HUES64 (cell line): Measurements from ENCODE around the gene RHNO1.

Experiments
- H3K27ac ChIP-seq: 2 replicates; pipeline ENCODE4 v1.7.0; 2013; ENCODE audit warnings: low read depth, low read length, inconsistent platforms
- H3K27me3 ChIP-seq: 2 replicates; pipeline ENCODE4 v1.6.1; 2013; ENCODE audit warnings: mild to moderate bottlenecking, low read length; ENCODE audit not compliant: insufficient read depth
- H3K36me3 ChIP-seq: 2 replicates; pipeline ENCODE4 v1.6.1; 2013; ENCODE audit warnings: mild to moderate bottlenecking, low read length; ENCODE audit not compliant: insufficient read depth
- H3K4me1 ChIP-seq: 2 replicates; pipeline ENCODE4 v1.6.1; 2013; ENCODE audit warnings: mild to moderate bottlenecking, low read length, moderate library complexity; ENCODE audit not compliant: insufficient read depth
- H3K4me3 ChIP-seq: 2 replicates; pipeline ENCODE4 v1.5.1; 2013; ENCODE audit warnings: mild to moderate bottlenecking, low read length, moderate library complexity
- H3K9ac ChIP-seq: 2 replicates; pipeline ENCODE4 v1.6.1; 2013; ENCODE audit warnings: mild to moderate bottlenecking, low read depth, low read length
- H3K9me3 ChIP-seq: 2 replicates; pipeline ENCODE4 v1.6.1; 2013; ENCODE audit warnings: low read depth, low read length; ENCODE audit not compliant: insufficient read depth
- WGBS: fragments of 150-250, 120-280 bp; methylation state at CpG from one replicate; pipeline ENCODE4 v1.1.7; 2013; ENCODE audit warnings: missing lambda C conversion rate; 5-methylcytosine and 5-hydroxymethylcytosine counted together

The RHNO1 gene

DNA sequence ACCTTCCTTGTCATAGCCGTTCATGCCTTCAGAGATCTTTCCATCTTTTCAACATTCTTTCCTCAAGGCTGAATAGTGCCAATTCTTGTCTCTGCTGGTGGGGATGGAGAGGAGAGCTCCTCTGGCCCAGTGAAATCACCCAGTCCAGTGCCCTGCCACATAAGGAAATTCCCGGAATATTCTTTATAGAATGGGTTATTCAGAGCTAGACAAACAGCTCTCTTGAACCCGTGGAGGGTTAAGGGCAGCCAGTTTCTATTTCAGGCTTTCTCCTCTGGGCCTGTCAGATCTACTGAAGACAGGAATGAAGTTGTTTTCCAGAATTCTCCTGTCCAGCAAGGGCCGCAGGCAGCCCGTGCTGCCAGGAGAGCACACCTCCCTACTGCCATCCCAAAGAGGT, 34.1 kb upstream of the RHNO1 start:
- H3K36me3 ChIP-seq: no peaks in the 10 kb centered on the region
- H3K27me3 ChIP-seq: no peaks in the 10 kb centered on the region
- no peak overlapping the region for H3K9ac ChIP-seq
- peaks cover 10% of the 10 kb centered on the region; the same call in 1 of the 2 replicates for H3K4me1 ChIP-seq
- no peak overlapping the region for H3K4me3 ChIP-seq
- WGBS: 93% methylated on average over 5 of the region's 5 CpGs
- no peak overlapping the region for H3K27ac ChIP-seq
- no peaks in the 10 kb centered on the region for H3K9me3 ChIP-seq

- Histone ChIP-seq H3K4me1 (peaks cover 10% of the 10 kb centered on the region; the same call in 1 of the 2 replicates), H3K27ac (no peak overlapping the region), H3K9me3 (no peaks in the 10 kb centered on the region), H3K4me3 (no peak overlapping the region), H3K36me3 (no peaks in the 10 kb centered on the region), H3K27me3 (no peaks in the 10 kb centered on the region), H3K9ac (no peak overlapping the region)
- 91% methylated on average over 9 of the region's 9 CpGs for WGBS
Observed at GRCh38 chr12:2844786-2845185, 32.2 kb upstream of the RHNO1 start.

GRCh38 chr12:2845280-2845679, 31.7 kb upstream of the RHNO1 start:
- WGBS: 46% methylated on average over 6 of the region's 6 CpGs
- H3K9ac ChIP-seq: no peak overlapping the region
- H3K27me3 ChIP-seq: no peaks in the 10 kb centered on the region
- no peaks in the 10 kb centered on the region for H3K36me3 ChIP-seq
- no peak overlapping the region for H3K27ac ChIP-seq
- peaks cover 10% of the 10 kb centered on the region; the same call in 1 of the 2 replicates for H3K4me1 ChIP-seq
- H3K4me3 ChIP-seq: no peak overlapping the region
- no peaks in the 10 kb centered on the region for H3K9me3 ChIP-seq

DNA sequence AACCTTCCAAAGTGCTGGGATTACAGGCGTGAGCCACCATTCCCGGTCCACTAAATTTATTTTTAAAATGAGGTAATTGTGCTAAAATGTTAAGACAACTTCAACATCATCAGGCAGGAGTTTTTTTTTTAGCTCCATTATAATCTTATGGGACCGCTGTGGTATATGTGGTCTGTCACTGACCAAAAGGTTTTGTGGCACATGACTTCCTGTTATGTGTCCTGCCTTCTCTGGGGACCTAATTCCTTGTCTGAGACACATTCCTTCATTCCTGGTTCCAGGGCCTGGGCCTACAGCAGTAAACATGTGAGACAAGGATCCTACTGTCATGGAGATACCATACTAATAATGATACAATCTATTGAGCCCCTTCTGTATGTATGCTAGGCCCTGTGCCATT, 25.1 kb upstream of the RHNO1 start:
- Histone ChIP-seq H3K9ac (no peak overlapping the region), H3K4me3 (no peak overlapping the region), H3K27ac (no peak overlapping the region), H3K9me3 (no peaks in the 10 kb centered on the region), H3K4me1 (no peaks in the 10 kb centered on the region), H3K36me3 (no peaks in the 10 kb centered on the region), H3K27me3 (no peaks in the 10 kb centered on the region)
- 92% methylated on average over 2 of the region's 3 CpGs for WGBS

DNA sequence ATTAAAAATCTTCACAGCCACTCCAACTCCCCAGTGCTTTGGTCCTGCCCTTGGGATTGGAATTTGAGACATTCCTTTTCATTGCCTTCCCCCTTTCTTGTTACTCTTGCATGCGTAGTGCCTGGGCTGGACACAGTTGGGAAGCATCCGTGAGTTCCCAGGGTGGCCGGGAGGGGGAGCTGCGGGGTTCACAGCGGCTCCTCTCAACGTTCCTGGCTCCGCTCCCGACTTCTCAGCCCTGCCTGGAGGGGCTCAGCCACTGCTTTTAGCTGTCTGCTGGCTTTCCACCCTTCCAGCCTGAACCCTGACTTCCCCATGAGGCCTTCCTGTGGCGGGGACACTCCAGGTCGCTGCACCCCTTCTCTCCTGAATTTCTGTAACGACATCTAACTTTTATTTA, 23.4 kb upstream of the RHNO1 start:
- H3K27me3 ChIP-seq: no peaks in the 10 kb centered on the region
- H3K4me3 ChIP-seq: no peak overlapping the region
- WGBS: 8% methylated on average over 10 of the region's 11 CpGs
- peaks cover 10% of the 10 kb centered on the region for H3K36me3 ChIP-seq
- H3K4me1 ChIP-seq: no peaks in the 10 kb centered on the region
- no peaks in the 10 kb centered on the region for H3K9me3 ChIP-seq
- H3K9ac ChIP-seq: no peak overlapping the region
- no peak overlapping the region for H3K27ac ChIP-seq

GRCh38 chr12:2854669-2855453, 22.2 kb upstream of the RHNO1 start:
- no peaks in the 10 kb centered on the region for H3K4me1 ChIP-seq
- H3K36me3 ChIP-seq: peaks cover 23% of the 10 kb centered on the region
- H3K4me3 ChIP-seq: no peak overlapping the region
- WGBS: 83% methylated on average over 25 of the region's 25 CpGs
- no peak overlapping the region for H3K9ac ChIP-seq
- H3K27ac ChIP-seq: no peak overlapping the region
- no peaks in the 10 kb centered on the region for H3K27me3 ChIP-seq
- H3K9me3 ChIP-seq: no peaks in the 10 kb centered on the region

DNA sequence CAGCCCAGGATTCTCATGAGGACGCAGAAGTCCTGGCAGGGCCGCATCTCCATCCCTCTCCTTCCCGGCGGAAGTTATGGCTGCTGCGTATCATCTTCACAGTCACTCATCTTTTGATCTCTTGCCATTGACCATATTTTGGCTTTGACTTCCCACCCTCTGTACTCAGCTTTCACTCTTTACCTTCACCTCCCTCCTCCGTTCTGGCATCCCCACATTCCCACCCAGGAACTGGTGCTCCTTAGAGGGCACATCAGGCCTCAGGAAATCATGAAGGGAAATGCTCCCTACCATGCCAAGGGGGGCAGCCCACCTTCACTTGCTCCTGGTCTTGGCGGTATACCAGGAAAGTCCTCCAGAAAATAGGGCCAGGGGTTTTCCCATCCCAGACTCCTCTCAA, 21.5 kb upstream of the RHNO1 start:
- peaks cover 29% of the 10 kb centered on the region for H3K36me3 ChIP-seq
- no peak overlapping the region for H3K9ac ChIP-seq
- WGBS: 91% methylated on average over 7 of the region's 7 CpGs
- H3K27ac ChIP-seq: no peak overlapping the region
- H3K4me1 ChIP-seq: no peaks in the 10 kb centered on the region
- H3K27me3 ChIP-seq: no peaks in the 10 kb centered on the region
- H3K9me3 ChIP-seq: no peaks in the 10 kb centered on the region
- no peak overlapping the region for H3K4me3 ChIP-seq

DNA sequence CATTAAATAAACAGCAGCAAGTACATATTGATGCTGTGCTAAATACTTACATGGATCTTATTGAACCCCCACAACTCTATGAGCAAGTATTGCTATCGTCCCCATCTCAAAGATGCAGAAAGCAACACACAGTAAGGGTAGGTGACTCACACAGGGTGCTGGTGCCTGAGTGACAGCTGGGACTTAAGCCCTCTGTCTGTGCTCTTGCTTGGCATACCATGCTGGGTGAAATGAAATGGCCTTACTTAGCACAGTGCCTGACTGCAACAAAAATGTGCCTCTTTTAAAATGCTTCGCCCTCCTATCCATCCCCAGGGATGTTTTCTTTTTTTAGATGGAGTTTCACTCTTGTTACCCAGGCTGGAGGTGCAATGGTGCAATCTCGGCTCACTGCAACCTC, 21.0 kb upstream of the RHNO1 start:
- 90% methylated on average over 3 of the region's 3 CpGs for WGBS

GRCh38 chr12:2857021-2857431, 20.0 kb upstream of the RHNO1 start, which contains the start of gene TEX52:
TEX52 (minus strand) TSS chr12:2857039; CDS start chr12:2857026, 13 bp downstream.
- Histone ChIP-seq H3K9ac (no peak within 1 kb of the TSS), H3K36me3 (peaks cover 40% of the 10 kb centered on the region), H3K27me3 (no peaks in the 10 kb centered on the region), H3K27ac (0 out of 2 replicates have a peak within 1 kb of the TSS, but pooled peaks have one; percentile 9), H3K9me3 (no peaks in the 10 kb centered on the region), H3K4me3 (no peak within 1 kb of the TSS), H3K4me1 (no peaks in the 10 kb centered on the region)
- 71% methylated on average over 3 of the region's 3 CpGs for WGBS

More for the DNA sequence above, 21.0 kb upstream of the RHNO1 start:
- Histone ChIP-seq H3K36me3 (peaks cover 30% of the 10 kb centered on the region), H3K4me3 (no peak overlapping the region), H3K27me3 (no peaks in the 10 kb centered on the region), H3K27ac (no peak overlapping the region), H3K9me3 (no peaks in the 10 kb centered on the region), H3K4me1 (no peaks in the 10 kb centered on the region), H3K9ac (no peak overlapping the region)

- H3K36me3 ChIP-seq: peaks cover 45% of the 10 kb centered on the region
- H3K9ac ChIP-seq: no peak overlapping the region
- H3K27me3 ChIP-seq: no peaks in the 10 kb centered on the region
- 95% methylated on average over 7 of the region's 7 CpGs for WGBS
- no peak overlapping the region for H3K4me3 ChIP-seq
- H3K9me3 ChIP-seq: no peaks in the 10 kb centered on the region
- H3K27ac ChIP-seq: 0 out of 2 replicates have a peak overlapping the region, but pooled peaks have one; percentile 9
- no peaks in the 10 kb centered on the region for H3K4me1 ChIP-seq
Observed at GRCh38 chr12:2857576-2857975, 19.4 kb upstream of the RHNO1 start.

DNA sequence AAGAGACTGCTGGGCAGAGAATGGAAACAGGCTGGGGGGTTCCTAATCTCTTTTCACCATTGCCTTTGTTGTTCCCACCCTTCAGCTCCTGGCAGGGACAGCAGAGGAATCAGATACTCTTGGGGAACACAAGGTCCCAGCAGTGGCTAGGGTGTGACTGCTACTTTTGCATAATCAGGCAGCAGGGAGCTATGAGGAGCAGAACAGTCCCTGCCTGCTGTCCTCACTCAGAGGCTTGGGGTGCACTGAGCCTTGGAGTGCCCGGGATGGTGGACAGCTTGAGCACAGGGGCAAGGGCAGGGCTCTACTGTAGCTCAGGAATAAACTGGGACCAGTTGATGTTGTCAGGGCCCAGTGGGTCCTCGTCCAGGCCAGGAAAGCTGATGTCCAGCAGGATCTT, 18.7 kb upstream of the RHNO1 start:
- H3K9me3 ChIP-seq: no peaks in the 10 kb centered on the region
- no peaks in the 10 kb centered on the region for H3K27me3 ChIP-seq
- WGBS: 91% methylated on average over 2 of the region's 2 CpGs
- H3K9ac ChIP-seq: no peak overlapping the region
- H3K4me3 ChIP-seq: no peak overlapping the region
- peaks cover 53% of the 10 kb centered on the region for H3K36me3 ChIP-seq
- H3K4me1 ChIP-seq: no peaks in the 10 kb centered on the region
- no peak overlapping the region for H3K27ac ChIP-seq
